IPS-18c (cell line): ENCODE results near the gene CSMD2.
"Not testable (repeated sequence)": the region's sequence is repeated elsewhere in the genome, so short reads cannot be mapped to it uniquely, and the experiment has no call there.

Source experiments
- H3K4me3 ChIP-seq: 2 replicates; pipeline ENCODE4 v1.7.0; 2013; ENCODE audit warnings: low read depth, mild to moderate bottlenecking, low read length, moderate library complexity; ENCODE audit not compliant: insufficient read depth
- H3K9me3 ChIP-seq: one replicate; pipeline ENCODE4 v1.6.1; 2013; ENCODE audit warnings: mild to moderate bottlenecking, low read length, moderate library complexity; ENCODE audit not compliant: control insufficient read depth, insufficient read depth

Gene CSMD2

DNA sequence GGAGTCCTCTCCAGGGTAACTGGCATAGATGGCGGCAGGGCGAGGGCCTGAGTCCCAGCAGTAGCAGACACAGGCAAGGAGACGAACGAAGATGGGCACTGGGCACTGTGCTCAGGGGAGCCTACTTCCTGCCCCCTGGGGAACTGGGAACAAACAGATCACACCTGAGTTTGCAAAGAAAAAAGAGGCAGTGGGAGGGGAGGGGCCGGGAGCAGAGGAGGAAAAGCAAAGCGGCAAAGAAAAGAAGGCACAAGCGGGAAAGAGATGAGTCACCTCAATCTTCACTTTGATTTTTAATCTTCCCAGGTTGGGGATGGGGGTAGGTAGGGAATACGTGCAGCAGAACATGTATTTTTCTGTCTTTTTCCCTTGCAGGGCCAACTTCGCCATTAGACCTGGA, 648.6 kb downstream of the CSMD2 start:
- Histone ChIP-seq H3K4me3 (no peak overlapping the region), H3K9me3 (peaks cover 2% of the 10 kb centered on the region)

DNA sequence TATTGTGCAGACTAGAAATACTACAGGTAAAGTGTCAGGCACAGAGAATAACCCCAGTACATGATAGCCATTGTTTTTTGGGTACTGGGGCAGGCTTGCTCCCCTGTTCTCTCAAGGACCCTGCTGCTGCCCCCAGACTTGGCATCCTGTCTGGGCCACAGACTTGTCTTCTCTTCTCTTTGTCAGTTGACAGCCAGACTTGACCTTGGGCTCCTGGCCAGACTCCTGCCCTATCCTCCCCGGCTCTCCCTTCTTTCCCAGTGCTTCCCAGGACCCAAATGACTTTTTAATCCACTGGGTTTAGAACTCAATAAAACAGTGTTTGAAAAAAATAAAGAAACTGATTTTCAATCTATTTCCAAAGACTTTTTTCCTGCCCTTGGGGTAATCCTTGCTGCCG, 649.4 kb downstream of the CSMD2 start:
- peaks cover 2% of the 10 kb centered on the region for H3K9me3 ChIP-seq
- no peak overlapping the region for H3K4me3 ChIP-seq

DNA sequence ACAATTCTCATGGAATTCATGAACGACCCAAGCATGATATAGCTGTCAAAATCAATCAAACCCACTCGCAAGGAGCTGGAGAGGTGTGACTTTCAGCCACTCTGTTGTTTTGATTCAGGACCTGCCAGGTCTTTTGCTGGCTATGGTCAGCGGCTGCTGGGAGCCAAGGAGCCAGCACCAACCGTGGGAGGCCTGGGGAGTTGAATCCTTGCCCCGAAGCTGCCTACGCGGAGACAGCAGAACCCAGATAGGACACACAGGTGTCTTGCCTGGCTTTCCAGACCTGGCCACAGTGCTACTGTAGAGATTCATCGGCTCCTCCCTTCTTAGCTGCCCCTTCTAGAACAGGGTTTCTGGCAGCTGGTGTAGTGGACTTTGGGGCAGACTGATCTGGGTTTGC, 649.9 kb downstream of the CSMD2 start:
- no peak overlapping the region for H3K4me3 ChIP-seq
- H3K9me3 ChIP-seq: peaks cover 2% of the 10 kb centered on the region

DNA sequence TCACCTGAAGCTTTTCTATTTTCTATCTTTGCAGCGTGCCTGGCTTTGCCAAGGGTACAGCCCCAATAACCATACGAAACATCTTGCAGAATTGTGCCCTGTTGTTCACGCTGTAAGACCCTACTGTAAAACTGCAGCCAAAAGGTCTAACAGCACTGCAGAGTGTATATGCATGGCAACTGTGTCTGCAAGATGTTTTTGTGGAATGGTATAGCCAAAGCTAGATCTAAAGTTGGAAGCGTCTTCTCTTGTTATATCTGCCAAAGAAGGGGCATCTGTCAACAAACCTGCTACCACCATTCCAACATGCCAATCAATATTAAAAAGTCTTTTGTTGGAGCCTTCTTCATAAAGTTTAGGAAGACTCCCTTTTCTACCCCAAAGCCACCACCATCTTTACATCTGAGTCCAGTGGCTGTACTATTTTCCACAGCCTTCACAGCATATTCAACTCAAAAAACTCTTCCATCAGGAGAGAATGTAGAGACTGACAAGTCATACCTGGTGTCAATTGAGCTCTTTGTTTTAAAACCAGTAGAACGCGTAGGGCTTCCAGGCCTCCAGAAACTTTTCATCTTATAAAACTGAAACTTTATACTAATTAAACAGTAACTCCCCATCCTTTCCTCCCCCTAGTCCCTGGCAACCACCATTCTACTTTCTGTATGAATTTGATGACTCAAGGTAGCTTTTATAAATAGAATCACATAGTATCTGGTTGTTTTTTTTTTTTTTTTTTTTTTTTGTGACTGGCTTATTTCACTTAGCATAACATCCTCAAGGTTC, 652.6 kb downstream of the CSMD2 start:
- Histone ChIP-seq H3K9me3 (peaks cover 2% of the 10 kb centered on the region), H3K4me3 (no peak overlapping the region)

DNA sequence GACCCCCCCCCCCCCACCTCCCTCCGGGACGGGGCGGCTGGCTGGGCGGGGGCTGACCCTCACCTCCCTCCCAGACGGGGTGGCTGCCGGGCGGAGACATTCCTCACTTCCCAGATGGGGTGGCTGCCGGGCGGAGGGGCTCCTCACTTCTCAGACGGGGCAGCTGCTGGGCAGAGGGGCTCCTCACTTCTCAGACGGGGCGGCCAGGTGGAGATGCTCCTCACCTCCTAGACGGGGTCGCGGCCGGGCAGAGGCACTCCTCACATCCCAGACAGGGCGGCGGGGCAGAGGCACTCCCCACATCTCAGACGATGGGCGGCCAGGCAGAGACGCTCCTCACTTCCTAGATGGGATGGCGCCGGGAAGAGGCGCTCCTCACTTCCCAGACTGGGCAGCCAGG, 655.8 kb downstream of the CSMD2 start:
- not testable (repeated sequence) for H3K9me3 ChIP-seq, H3K4me3 ChIP-seq

DNA sequence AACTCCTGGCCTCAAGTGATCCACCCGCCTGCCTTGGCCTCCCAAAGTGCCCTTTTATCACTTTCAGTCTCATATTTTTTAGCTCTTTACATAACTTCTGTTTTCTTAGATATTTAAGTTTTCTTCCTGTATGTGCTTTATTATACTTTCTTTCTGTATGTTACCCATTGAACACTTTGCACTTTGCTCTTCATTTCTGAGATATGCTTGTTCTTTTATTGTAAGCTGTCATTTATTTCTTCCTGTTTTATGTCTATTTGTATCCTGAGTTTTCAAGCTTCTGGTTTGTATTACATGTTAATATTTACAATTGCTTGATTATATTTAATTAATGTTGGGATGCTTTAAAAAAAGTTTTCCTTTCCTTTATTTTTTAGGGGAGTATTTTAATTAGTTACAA, 656.9 kb downstream of the CSMD2 start:
- Histone ChIP-seq H3K9me3 (peaks cover 2% of the 10 kb centered on the region), H3K4me3 (no peak overlapping the region)

DNA sequence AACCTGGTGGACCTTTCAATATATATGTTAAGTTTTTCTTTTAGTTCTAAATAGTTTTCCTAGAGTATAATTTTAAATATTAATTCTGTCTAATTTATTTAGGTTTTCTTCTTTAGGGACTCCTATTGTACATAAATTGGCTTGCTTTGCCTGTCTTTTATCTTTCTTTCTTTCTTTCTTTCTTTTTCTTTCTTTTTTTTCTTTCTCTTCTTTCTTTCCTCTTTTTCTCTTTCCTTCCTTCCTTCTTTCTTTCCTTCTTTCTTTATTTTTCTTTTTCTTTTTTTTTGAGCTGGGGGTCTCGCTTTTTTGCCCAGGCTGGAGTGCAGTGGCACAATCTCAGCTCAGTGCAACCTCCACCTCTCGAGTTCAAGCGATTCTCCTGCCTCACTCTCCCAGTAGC, 657.4 kb downstream of the CSMD2 start:
- peaks cover 4% of the 10 kb centered on the region for H3K9me3 ChIP-seq
- no peak overlapping the region for H3K4me3 ChIP-seq

DNA sequence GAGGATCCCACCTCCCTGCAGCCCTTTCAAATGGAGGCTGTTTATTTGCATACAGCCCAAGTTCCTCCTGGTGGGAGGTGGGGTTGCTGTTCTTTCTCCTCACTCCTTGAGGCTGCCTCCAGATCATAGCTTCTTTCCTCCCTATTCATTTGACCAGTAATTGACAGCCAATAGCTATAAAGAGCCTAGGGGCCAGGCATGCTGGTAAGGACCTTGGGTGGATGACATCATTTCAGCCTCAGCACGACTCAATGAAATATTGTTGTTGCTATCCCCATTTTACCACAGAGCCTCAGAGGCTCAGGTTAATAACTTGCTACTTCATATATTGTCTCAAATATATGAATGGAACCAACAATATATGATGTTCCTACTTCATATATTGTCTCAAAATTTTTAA, 661.5 kb downstream of the CSMD2 start:
- Histone ChIP-seq H3K4me3 (no peak overlapping the region), H3K9me3 (peaks cover 2% of the 10 kb centered on the region)

DNA sequence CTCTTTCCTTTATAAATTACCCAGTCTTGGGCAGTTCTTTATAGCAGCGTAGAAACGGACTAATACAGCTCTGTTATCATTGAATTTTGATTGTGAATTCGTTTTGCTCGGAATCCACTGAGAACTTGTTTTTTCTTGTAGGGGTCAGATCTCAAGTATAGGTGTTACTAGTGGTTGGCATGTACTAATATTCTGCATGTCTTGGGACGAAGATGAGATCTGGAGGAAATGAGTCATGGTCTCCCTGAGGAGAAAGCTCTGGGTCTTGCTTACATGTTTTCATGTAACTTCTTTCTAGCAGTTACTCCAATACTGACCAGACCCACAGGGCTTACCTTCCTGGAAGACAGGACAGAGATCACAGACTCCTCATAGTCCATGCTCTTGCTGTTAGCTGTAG, 662.3 kb downstream of the CSMD2 start:
- peaks cover 2% of the 10 kb centered on the region for H3K9me3 ChIP-seq
- H3K4me3 ChIP-seq: no peak overlapping the region; the same call in 1 of the 2 replicates

DNA sequence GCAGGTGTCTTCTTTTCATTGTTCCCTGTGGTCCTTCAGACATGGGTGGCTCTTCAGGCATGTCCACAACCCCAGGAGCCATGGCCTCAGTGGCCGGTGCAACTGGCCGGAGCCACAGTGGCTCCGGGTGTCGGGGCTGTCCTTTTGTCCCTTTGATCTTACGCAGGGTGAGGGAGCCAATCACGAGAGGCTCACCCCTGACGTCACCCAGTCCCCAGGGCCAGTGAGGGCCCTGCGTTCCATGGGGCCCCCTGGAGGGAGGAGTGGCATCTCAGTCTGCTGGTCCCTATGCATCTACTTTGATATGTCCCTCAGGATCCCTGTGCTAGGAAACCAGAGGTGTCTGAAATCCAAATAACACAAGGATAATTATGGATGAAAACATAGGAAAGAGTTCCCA, 663.3 kb downstream of the CSMD2 start:
- Histone ChIP-seq H3K9me3 (peaks cover 2% of the 10 kb centered on the region), H3K4me3 (no peak overlapping the region)

DNA sequence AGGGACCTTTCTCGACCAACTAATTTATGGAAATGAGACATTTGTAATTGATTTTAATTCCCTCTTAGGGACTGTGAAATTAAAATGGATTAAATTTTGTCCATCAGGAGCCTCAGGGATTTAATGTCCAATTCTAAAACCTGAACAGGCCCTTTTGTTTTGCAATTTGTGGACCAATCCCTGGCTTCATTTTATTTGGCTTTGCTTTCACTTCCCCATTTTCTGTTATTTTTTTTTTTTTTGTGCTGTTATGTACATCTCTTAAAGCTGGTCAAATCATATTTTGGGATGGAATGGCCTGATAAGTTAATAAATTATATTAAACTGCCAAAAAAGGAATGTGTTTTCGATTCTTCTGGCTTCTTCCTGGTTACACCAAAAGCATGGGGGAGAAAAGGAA, 663.7 kb downstream of the CSMD2 start:
- Histone ChIP-seq H3K4me3 (no peak overlapping the region), H3K9me3 (peaks cover 2% of the 10 kb centered on the region)

DNA sequence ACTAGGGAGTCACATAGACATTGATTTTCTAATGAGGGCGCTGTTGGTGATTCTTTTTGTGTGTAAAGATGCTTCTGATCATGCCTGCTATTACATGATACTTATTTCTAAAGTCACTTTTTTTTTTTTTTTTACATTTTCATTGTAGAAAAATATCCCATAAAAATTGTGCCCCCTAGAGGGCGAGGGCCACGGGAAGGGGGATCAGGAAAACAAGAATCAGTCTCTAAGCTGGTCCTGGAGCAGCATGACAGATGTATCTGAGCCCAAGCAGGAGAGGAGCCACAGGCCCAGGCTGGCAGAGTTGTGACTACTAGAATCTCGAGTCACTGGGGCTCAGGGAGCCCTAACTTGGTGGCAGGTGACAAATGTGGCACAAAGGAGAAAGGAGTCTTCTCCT, 664.5 kb downstream of the CSMD2 start:
- no peak overlapping the region for H3K4me3 ChIP-seq

DNA sequence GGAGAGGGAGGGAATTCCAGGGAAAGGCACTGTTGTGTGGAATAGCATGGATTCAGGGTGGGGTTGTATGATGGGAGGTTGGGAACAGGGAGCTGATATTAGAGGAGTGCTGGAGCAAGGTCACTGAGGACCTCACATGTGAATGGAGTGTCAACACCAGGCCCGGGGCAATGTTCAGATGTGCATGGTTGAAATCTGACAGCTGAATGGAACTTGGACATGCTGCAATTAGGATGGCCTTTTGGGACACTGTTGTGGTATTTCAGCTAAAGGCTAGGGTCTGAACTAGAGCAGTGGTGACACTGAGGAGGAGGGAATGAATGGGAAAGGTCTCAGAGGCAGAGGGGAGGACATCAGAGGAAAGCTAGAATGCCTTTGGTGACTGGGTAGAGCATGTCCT, 667.6 kb downstream of the CSMD2 start:
- peaks cover 14% of the 10 kb centered on the region for H3K9me3 ChIP-seq
- no peak overlapping the region for H3K4me3 ChIP-seq

More for the DNA sequence above, 664.5 kb downstream of the CSMD2 start:
- peaks cover 6% of the 10 kb centered on the region for H3K9me3 ChIP-seq

DNA sequence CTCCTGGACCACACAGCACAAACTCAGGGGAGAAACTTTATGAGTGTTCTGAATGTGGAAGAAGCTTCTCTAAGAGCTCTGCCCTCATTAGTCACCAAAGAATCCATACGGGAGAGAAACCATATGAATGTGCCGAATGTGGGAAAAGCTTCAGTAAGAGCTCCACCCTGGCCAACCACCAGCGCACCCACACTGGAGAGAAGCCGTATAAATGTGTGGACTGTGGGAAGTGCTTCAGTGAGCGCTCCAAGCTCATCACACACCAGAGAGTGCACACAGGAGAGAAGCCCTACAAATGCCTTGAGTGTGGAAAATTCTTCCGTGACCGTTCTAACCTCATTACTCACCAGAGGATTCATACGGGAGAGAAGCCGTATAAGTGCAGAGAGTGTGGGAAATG, 670.1 kb downstream of the CSMD2 start:
- H3K9me3 ChIP-seq: peaks cover 19% of the 10 kb centered on the region
- no peak overlapping the region for H3K4me3 ChIP-seq

DNA sequence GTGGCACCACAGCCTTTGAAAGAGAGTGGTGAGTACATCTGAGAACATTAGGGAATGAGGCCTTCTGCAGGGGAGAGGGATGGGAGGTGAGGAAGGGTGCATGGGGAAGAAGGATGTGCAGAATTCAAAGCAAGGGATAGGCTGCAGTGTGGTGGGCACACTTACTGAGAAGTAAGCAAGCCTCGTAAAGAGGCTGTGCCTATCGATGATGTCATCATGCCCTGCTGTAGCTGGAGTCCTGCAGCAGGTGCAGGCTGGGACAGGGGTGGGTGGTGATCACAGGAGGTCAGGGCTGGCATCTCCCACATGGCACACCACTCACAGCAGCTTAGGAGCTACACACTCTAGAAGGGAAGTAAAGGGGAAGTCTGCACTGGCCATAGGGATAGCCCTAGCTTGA, 676.4 kb downstream of the CSMD2 start:
- Histone ChIP-seq H3K9me3 (peaks cover 4% of the 10 kb centered on the region), H3K4me3 (no peak overlapping the region)

DNA sequence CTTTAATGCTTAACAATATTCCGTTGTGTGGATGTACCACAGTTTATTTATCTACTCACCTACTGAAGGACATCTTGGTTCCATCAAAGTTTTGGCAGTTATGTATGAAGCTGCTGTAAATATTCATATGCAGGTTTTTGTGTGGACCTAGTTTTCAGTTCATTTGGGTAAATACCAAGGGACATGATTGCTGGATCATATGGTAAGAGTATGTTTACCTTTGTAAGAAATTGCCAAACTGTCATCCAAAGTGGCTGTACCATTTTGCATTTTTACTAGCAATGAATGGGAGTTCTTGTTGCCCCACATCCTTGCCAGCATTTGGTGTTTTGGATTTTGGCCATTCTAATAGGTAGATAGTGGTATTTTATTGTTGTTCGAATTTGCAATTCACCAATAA, 682.6 kb downstream of the CSMD2 start:
- no peaks in the 10 kb centered on the region for H3K9me3 ChIP-seq
- H3K4me3 ChIP-seq: no peak overlapping the region

DNA sequence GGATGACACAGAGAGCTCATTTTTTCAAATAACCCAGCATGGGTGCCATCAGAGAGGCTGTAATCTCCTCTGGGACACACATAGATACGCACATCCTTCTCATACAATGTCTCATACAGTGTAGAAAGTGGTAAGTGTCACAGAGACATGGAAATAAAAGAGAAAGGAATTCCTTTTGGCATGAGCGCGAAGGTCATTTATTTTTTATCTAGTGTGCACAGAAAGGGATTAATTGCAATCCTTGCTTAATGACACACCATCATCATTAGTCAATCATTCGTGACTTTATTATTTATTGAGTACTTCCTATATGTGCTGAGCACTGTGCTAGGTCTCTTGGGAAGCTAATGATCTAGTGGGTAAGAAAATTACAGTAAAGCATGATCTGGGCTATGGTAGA, 687.6 kb downstream of the CSMD2 start:
- Histone ChIP-seq H3K4me3 (no peak overlapping the region), H3K9me3 (no peaks in the 10 kb centered on the region)

DNA sequence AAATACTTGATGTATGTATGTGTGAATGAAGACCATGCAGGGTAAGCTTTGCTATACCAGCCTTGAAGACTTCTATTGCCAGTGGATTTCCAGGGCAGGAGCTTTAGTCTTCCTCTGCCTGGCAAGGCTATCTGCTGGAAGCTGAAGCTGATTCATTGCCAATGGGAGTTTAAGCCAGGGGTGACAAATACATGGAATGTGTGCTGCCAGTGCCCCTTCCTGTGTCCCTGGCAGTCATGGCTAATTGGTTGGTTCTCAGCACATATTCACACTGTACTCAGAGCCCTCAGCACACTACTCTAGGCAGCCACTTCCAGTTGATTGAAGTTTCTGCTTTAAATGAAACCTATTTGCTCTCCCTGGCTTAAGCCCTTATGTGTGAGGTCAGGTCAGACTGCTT, 691.1 kb downstream of the CSMD2 start:
- no peaks in the 10 kb centered on the region for H3K9me3 ChIP-seq
- H3K4me3 ChIP-seq: no peak overlapping the region
